ENCODE measurements around the gene HOXA4.

Gene HOXA4

DNA sequence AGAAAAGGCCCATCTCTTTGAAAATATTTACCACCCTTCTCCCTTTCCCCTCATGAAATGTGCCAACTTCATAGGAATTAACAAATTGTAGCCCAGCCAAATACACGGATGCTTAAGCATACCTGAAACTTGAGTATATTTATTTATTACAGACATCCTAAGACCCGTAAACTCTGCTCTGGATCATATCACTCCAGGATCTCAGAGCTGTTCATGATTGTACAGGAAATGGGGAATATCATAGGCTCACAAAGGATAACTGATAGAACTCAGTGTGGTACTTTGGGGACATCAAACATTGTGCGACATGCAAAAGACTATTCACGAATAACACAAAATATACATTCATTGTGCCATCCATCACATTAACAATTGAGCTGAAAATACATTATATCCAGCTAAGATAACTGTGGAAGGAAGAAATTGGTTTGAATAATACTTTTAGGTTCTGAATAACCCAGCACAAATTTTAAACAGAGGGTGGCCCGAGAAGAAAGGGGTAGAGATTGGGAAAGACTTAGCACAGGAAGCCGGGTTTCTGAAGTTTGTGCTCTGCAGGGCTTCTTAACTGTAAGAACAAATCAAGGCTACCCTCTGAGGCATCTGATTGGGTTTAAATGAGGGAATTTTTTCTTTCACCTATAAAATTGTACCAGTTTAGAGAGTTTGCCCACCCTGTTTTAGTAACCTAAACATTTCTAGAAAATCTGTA, 37.2 kb downstream of the HOXA4 start:
- no peak for DNase-seq (ENCODE audit: low read depth)

DNA sequence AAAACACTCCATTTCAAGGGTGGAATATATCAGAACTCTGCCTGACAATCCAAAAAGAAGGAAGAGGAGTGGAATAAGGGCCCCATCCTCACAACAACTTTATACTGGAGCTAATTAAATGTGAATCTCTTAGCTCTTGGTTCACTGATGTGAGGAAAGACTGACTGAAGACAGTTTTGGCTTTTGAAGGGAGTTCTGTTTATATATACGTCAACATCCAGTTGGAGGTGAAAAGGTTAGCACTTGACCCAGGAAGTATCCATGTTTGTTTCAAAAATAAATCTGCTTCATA, 37.8 kb downstream of the HOXA4 start:
- no peak for DNase-seq (ENCODE audit: low read depth)

DNA sequence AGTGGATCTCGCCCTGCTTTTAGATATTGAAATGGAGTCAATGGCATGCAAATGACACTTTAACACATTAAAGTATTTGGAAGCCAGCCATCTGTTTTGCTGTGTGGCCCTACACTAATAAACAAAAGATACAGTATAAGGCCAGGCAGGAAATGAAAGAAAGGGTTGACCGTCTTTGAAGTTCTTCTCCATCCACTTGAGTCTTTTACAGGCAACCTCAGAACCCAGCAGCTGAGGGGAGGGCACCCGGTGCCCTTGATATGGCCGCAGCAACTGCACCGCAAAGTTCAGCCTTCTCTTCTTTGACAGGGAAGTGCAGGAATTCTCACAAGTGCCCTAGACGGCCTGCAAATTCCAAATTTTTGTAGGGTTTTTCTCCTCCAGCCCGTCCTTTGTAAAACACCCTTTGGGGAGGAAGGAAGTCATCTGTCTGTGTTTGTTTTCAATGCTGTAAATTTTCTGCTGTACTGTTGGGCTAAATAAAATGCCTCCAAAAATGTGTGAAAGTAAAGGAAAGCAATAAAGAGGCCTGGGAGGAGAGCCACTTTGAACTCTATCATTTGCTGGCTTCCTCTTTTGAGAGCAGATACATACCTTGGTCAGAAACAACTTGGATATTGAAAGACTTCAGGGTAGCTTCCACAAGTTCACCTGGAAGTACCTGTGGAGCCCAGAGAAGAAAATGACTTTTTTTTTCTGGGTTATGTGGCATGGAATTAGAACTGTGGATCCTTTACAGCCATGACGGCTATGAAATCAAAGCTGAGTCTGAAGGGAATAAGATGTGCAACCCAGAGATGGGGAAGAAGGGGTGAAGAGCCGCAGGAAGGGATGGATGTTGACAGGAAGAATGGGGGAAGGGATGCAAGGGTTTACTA, 38.4 kb downstream of the HOXA4 start:
- no peak for DNase-seq (ENCODE audit: low read depth)

DNA sequence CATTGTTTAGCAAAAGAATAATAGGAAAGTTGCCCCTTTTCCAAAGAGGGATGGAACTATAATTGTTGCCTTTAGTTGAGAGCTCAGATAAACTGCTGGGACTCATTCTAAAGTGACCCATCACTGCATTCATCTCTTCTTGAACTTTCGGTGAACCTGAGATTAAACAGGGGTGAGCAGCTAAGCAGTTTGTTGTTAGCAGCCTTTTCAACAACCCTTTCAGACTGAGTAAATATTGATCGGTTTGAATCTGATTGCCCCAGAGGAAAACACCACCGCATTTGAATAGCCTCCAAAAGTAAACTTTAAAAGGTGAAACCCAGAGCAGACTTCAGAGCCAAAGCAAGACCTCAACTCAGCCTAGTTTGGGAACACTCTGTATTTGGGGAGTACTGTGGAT, 39.5 kb downstream of the HOXA4 start:
- DNase-seq (ENCODE audit: low read depth): no peak

DNA sequence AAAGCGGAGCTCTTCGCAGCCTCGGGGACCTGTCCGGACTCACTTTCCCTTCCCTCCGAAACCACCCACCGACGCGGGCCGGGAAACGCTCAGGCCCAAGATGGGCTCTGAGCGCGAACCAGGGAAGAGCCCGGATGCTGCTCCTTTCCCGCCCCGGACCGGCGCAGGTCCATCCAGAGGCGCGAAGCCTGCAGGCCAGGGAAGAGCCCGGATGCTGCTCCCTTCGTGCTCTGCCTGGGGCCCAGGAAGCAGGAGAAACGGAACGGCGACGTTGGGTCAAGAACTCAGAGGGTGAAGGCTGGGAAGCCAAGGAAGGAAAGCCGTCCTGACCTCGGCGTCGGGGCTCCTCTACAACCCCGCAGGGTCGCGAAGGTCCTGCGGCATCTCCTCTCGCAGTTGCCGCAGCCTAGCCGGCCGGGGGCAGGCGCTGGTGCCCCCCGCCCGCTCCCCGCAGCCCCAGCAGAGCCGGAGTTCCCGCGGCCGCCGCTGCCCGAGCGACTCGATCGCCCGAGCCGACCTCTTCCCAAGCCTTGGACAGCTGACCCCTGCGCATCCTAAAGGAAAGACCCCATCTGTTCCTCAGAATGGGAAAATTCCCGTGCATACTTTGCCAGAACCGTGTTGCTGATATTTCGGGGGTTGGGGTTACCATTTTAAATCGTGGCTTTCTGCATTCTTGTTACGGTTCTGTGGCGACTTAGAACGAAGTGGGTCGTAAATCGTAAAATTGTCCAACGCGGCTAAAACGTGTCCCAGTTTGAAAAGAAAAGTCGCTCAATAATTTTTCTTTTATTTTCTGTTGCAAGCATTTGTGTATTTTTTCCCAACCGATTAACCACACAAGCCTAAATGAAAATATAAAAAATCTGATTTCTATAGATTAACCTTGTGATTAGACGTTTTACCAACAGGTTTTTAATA, 42.3 kb downstream of the HOXA4 start:
- no peak for DNase-seq (ENCODE audit: low read depth)

DNA sequence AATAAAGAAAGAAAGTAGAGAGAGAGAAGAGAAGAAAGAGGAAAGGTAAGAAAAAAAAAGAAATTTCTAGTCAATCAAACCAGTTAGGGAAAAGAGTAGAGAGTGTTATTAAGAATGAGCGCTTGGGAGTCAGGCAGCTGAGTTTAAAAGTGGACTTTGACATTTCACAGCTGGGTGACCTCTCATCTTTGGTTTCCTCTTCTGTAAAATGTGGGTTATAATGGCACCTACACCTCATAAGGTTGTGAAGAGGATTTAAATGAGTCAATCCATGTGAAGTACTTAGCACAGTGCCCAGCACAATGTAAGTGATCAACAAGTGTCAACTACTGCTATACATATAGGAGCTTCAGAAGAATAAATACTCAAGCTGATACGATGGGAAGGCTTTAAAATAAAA, 46.9 kb downstream of the HOXA4 start:
- no peak for DNase-seq (ENCODE audit: low read depth)

DNA sequence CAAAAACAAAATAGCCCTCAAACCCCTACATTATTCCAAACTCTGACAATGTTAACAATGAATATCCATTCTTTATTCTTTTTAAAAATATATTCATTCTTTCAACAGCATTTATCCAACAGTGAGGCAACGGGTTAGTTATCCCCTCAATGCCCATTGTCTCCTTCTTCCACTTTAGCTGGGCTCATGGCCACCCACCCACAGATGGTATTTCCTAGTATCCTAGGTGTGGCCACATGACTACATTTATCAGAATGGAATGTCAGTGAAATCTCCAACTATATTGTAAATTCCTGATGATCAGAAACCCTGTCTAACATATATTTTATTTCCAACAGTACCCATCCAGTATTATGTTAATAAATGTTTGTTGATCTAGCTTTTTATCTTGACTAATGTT, 48.4 kb downstream of the HOXA4 start:
- no peak for DNase-seq (ENCODE audit: low read depth)

DNA sequence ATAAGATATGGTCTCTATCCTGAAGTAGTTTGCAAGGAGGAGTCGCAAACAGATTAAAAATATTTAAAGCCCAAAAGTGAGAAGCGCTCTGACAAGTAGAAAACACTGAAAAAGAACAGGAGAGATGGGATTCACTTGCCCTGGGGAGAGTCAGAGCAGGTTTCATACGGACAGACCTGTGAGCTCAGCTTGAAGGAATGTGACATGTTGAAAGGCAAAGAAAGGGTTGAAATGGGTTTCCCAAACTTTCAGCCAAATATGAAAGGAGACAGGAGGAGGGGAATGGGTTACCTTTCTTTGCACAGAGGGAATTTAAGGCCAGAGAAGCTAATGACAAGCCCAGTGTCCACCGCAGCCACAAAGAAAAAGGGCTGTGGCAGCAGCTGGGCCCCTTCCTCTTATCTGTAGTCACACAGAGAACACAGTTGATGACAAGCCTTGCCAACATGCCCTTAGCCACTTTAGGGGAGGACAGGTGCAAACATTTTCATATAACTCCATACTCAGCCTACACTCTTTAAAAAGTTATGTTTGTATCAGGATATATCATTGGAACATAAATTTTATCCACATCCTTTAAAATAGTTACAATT, 49.6 kb downstream of the HOXA4 start:
- DNase-seq (ENCODE audit: low read depth): no peak

DNA sequence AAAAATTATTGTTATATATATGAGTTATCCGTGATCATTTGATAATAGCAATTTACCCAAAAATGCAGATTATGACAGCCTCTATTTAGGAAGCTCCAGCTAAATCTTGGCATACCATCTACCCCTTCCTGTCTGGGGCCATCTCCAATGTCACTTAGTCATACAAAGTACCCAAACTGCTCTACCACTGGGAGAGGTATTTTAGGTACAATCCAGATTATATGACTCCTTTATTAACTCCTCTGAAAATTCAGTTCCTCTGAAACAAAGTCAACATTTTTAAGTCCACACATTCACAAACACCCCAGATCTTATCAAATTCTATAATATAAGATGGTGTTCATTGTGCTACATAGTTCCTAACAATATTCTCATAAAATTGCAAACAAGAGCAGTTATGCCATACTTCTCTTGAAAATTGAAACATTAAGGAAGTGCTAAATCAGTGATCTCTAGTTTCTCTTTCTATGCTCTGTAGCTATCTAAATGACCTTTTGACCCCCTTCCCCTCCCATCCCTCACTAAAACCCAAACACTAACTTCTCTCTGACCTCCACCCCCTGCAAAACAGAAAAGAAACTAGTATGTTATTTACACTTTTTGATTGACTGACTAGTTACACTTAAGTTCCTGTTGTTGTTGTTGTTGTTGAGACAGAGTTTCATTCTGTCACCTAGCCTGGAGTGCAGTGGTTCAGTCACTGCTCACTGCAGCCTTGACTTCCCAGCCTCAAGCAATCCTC, 51.2 kb downstream of the HOXA4 start:
- DNase-seq (ENCODE audit: low read depth): no peak

DNA sequence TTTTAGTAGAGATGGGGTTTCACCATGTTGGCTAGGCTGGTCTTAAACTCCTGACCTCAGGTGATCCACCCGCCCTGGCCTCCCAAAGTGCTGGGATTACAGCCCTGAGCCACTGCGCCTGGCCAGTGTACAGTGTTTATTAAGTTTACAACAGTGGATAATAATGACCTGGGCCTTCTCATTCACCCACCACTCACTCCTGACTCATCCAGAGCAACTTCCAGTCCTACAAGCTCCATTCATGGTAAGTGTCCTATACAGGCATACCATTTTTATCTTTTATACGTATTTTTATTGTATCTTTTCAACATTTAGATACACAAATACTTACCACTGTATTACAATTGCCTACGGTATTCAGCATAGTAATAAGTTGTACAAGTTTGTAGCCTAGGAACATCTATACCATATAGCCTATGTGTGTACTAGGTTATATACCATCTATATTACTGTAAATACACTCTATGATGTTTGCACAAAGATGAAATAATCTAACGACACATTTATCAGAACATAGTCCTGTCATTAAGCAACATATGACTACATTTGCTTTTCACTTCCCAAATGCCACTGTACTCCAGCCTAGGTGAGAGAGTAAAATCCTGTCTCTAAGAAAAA, 51.8 kb downstream of the HOXA4 start:
- no peak for DNase-seq (ENCODE audit: low read depth)

Data from HS-5 (cell line).